NCI-H82 (cell line): ENCODE data around the gene AFMID.
"Not testable (repeated sequence)": the region's sequence is repeated elsewhere in the genome, so short reads cannot be mapped to it uniquely, and the experiment has no call there.

Experiments used
- DNase-seq: peaks from one replicate; lab custom pipeline; 2025; lab: John Stamatoyannopoulos, UW

AFMID gene

DNA sequence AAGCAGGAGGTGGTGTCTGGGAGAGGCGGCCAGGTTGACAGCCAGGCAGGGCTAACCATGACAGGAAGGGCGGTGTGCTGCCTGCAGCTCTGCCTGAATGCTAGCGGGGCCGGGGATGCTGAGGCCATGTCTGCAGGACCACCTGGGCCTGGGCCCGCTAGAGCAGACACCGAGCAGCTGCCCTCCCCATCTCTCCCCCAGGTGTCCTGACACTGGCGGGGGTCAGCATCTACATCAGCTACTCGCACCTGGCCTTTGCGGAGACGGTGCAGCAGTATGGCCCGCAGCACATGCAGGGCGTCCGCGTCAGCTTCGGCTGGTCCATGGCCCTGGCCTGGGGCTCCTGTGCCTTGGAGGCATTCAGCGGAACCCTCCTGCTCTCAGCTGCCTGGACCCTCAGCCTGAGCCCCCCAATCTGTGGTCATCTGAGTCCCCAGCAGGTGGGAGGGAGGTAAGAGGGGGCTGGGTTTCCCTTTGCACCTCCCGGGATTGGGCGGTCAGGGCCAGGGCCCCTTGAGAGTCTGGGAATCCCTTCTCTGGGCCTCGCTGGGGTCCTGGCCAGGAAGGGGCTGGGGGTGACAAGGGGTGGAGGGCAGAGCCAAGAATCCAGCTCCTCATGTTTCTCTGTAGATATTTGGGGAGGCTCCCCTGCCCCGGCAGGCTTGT is 51.8 kb downstream of the AFMID start:
- DNase-seq = no peak

DNA sequence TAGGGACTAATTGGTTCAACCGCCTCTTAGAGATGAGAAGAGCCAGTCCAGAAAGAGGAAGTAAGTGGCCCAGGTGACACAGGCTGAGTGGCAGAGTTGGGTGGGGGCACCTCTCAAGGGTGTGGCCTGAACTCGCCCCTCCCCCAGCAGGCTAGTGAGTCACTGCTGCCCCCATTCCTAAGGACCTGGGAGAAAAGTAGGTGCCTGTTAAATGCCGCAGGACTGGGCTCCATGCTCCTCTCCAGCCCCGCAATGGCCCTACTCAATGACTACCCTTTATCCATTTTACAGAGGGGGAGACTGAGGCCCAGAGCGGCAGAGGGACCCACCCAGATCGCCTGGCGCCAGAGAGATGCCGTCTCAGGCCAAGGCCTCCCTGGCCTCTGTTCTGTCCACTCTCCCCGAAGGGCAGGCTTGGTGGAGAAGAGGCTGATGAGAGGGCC is 52.3 kb downstream of the AFMID start:
- DNase-seq = no peak

DNA sequence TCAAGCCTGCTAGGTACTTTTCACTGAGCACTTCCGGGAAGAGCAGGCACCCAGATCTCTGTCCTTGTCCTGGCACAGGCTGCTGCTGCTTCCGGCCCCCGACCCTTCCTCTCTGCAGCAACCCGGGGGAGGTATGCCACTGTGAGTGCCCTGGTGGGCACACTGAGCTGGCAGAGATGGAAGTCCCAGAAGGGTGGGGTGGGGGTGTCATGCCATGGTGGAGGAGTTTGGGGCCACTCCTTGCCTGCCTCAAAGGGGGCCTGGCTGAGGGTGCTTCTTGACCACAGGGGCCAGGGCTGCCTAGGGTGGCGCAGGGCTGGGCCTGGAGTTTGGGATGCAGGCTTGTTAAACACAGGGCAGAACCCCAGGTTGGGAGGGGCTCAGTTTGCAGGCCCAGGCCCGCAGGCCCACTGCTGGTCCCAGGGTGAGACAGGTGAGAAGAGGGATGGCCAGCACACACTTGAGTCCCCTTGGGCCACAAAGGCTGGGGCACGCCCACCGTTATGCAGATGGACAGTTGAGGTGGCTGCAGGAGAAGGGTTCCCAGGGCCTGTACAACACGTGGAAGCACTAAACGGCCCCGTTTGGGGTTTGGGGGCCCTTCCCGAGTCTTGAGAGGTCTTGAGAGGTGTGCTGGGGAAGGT is 53.0 kb downstream of the AFMID start:
- DNase-seq = no peak

DNA sequence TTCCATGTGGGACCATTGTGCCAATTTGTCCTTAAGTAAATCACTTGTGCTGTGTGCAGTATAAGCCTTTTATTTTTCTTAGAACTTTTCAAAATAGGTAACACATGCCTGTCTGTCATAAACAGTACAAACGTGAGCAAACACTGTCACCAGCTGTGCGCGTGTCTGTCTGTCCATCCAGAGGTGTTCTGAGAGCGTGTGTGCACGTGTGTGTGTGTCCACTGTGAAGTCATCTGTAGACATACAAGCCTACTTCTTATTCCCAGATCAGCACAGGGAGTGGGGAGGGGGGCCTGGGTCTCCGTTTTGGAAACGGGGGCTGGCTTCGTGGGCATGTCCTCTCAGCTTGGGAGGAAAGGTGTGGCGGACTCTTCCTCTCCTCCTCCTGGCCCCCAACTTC is 53.7 kb downstream of the AFMID start:
- DNase-seq = no peak

DNA sequence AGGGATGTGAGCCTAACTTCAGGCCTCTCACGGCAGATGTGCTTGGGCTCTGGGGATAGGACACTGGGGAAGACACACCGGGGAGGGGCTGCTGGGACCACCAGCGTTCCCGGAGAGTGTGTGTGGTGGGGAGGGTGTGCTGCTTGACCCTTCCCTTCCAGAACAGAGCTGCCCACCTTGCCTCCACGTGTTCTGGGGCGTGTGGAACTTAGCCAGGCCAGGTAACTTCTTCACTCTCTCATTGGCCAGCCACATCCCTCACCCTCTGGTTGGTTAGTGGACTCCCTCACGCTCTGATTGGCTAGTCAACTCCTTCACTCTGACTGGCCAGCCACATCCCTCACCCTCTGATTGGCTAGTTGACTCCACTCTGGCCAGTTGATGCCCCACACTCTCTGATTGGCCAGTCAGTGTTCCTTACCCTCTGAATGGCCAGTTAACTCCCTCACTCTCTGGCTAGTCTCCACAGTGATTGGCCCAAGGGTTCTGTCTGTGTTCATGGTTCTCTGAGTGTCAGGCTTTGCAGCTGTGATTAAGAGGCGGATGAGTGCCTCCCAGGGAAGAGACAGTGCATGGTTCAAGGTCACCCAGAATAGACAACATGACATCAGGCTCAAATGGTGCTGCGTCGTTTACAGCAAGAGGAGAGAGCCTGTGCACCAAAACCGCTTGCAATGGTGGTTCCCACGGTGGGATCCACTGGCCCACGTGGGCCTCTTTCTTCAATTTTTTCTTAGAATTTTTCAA is 54.3 kb downstream of the AFMID start:
- DNase-seq = peak; percentile 82

DNA sequence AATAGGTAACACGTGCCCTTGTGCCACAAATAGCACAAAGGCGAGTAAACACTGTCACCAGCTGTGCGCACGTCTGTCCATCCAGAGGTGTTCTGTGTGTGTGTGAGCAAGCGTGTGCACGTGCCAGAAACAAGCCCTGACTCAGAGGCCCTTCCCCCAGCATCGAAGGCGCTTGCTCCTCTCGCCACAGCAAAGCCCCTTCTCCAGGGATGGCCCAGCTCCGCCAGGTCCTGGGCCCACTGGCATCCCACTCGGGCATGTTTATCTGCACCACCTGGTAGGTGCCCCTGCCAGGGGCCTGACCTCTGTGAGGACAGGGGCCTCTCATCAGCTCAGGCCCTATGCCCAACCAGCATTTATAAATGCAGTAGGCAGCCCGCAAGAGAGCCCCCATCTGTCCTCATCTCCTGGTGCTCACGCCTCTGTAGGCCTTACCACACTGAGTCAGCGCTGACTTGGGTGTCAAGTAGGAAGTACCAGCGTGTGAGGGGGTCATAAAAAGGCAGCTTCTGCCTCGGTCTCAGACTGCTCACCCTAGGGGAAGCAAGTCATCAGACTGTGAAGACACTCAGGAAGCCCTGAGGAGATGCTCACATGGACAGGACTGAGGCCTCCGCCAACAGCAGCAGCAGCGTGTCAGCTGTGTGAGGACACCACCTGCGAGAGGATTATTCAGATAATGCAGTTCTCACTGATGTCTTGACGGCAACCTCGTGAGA is 55.0 kb downstream of the AFMID start:
- DNase-seq = peak; percentile 23

DNA sequence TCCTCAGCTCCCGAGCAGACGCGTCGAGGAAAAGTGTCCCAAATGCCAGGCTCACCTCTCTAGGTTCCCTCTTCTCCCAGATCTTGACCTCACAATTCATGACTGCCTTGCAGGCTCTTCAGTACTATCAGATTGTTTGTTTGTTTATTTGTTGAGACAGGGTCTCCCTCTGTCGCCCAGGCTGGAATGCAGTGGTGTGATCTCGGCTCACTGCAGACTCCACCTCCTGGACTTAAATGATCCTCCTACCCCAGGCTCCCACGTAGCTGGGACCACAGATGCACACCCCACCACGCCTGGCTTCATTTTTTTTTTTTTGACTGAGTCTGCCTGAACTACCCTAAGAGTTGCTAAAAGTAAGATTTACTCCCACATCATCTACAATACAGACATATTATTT is 60.1 kb downstream of the AFMID start:
- DNase-seq = no peak

DNA sequence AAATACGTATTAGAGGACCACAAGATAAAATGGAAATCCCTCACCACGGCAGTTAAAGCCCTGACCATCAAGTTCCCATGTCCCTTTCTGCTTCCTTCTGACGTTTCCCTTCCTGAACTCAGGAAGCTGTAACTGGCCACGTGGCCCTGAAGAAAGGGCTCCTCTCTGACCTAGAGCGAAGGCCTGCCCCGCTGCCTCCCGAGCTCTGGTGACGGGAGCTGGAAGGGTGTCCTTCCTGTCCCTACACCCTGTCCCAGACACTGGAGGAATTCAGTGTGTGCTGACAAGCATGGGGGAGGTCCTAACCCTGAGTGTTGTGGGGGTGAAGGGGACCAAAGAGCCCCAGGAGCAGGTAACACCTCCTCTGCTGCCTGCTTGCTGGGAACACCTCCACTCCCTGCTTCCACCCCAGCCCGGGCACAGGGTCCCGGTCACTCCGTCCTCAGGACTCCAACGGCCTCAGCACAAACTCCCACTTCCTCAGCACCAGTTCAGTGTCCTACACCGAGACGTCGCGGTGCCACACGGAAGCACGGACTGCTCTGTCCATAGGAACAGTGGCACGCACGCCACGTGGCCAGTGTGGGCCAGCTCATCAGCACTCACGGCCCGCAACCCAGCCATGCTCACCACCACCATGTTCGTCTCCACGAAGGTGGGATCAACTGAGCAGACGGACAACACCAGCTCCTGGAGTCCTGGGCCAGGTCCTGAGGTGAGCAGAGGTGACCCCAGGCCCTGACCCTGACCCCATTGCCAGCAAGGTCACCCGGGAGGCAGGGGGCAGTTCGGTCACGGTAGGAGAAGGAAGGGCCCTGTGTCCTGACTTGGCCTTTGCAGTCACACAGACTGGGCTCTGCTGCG is 61.1 kb downstream of the AFMID start:
- no peak for DNase-seq

DNA sequence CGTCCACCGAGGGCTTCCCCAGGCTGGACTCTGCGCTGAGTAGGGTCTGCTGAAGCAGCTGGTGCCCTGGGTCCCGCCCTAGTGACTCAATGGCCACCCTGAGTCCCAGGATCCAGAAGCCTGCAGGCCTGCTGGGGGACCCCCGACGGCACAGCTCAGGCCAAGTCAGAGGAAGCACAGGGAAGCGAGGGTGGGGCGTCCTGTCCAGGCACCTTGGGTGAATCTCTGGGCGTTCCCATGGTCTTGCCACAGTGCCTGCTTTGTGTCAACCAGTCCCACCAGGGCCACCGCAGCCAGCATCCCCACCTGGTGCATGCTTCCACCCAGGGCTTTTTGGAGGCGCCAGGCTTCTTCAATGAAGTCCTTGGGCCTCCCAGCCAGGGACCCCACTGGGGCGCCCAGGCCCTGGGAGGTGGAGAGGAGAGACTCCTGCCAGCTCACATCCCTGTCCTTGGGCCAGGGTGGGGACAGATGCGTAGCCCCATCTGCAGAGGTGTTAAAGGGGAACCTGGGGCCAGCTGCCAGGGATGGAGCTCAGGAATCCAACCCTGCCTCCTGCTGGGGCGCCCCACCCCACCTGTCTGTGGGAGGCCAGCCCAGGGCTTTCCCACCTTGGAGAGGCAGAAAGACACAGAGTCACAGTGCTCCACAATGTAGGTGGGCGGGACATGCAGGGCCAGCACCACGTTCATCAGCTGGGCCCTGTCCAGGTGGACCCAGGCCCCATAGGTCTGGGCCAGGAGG is 62.1 kb downstream of the AFMID start:
- DNase-seq = no peak

DNA sequence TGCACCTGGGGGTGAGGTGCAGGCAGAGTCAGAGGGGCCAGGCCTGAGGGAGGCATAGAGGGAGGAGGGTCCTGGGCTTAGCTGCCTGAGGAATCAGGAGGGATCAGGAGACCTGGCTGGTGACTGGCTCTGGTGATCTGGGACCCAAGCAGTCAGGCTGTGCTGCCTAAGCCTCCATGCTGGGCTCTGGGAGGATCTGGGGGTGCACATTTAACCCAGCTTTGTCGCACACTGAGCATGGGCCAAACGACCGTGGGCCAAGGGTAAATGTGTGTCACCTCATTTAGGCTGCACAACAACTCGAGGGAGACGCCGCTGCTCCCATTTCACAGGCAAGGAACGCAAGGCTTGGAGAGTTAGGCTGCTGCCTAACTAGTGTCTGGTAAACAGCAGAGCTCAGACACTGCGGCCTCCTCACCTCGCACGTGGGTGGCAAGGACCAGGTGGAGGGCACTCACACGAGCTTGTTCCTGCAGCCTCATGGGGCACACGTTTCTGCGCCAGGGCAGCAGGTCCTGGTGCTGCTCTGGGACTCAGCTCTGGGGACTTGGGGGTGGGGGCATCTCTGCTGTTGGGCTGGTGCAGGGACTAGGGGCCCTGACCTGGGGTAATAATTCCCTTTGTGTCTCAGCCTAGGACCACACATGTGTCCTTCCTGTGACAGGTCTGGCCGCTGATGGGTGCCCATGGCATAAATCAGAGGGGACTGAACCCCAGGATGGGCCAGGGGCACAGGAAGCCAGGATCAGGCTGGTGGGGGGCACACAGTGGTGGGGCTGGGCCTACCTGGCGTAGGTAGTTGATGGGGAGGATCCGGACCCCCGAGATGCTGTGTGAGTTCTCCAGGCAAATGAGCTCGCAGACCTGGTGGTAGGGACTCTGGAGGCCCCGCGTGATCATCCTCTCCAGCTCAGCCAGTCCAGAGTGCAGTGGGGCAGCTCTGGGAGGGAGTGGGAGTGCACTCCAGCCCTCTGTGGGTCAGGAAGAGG is 63.0 kb downstream of the AFMID start:
- no peak for DNase-seq

DNA sequence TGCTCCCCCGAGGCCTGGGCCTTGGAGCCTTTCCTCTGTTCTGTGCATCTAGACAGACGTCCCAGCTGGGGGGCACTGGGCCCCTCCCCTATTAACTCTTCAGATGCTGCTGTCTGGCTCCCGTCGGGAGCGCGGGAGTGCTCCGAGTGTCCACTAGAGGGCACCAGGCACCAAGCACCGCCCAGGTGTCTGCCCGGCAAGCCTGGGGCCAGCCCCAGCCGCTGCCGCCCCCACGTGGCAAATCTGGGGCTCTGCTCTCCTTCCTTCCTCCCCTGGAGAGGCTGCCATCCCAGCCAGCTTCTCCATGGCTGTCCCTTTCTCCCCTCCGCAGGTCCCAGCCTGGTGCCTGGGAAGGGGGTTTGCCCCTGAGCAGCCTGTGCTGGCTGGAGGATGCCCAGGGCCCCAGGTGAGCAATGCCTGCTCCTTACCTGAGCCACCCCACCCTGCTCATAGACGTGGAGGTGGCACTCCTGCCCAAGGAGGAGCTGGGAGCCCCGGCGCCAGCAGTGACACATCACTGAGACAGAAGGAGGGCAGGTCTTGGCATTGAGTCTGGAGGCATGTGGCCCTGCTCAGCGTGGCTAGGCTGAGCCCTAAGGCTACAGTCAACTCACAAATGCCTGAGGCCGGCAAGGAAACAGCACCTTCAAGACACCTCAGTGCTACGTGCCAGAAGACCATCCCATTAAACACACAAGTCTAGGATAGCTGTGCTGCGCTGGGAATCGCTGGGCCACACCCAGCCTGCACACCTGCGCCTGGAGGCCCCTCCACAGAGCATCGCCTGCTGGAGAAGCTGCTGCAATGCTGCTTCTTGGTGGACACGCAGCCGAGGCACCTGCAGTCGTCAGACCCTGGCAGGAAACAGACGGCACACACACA is 64.0 kb downstream of the AFMID start:
- DNase-seq = peak; percentile 94

DNA sequence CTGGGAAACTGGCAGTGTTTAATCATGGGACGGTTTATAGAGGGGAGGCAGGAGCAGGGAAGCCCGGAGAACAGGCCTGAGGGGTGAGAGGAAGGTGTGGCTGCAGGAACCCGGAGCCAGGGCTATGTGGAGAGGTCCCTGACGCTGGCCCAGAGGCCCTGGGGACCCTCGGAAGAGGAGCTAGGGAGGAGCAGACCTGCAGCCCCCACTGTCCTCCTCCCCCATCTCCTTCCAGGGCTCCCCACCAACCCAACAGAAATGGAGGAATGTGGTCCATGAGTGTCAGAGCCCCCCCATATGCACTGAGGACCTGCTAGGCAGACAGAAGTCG is 64.6 kb downstream of the AFMID start:
- no peak for DNase-seq

DNA sequence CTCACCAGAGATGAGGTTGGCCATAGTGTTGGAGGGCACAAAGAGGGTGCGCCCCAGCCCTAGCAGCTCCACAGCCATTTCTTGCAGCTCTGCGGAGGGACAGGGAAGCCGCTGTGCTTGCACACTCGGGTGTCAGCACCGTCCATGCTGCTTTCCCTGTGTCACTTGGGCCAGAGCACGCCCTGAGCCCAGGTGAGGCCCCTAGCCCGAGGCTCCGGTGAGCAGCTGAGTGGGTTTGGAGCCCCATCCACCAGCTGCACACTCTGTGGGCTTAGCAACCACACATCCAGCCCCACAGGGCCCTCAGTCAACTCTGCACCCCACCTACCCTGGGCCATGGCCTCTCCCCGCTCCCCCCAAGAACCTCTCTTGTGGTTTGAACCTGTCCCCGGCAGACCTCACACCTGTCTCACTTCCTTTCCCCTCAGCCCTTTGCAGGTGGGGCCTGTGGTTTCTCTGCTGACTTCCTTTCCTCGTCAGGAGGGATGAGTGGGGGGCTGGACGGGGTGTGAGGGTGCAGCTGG is 65.0 kb downstream of the AFMID start:
- no peak for DNase-seq

DNA sequence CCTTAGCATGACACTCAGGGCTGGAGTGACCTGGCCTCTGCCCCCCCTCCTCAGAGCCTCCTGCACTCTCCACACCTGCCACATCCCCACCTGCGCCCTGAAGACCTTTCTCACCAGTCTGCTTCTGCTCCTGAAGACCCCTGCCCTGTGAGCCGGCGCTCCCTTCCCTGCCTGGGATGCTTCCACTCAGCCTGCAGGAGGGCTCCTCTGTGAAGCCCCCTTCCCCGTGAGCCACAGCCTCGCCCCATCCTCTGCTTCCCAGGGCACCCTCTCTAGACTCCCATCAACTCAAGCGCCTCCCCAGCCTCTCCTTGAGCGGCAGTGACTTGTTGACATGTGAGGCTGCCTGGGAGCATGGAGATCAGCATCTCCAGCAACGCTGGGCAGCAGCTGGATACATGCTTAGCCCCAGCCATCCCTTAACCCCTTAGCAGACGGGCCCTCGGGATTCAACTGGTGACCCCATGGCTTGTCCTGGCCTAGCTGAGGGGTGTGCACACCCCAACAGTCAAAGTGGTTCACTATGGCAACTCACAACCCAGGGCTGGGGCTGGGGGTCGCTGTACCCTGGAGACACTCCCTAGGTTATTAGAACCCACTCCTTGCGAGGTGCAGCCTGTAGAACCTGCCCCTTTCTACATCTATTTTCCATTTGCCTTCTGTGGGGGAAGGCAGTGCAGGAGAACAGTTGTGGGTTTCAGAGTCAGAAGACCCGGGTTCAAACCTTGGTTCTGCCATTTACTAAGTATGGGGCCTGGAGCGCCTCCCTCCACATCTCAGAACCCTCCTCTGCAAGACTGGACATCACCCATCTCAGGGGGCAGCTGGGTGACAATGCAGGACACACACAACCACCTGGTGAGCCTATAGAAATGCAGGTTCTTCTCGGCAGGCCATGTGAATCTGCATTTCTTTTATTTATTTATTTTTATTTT is 65.8 kb downstream of the AFMID start:
- no peak for DNase-seq

DNA sequence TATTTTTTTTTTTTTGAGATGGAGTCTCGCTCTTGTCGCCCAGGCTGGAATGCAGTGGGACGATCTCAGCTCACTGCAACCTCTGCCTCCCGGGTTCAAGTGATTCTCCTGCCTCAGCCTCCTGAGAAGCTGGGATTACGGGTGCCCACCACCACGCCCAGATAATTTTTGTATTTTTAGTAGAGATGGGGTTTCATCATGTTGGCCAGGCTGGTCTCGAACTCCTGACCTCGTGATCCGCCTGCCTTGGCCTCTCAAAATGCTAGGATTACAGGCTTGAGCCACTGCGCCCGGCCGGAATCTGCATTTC is 66.4 kb downstream of the AFMID start:
- not testable (repeated sequence) for DNase-seq

DNA sequence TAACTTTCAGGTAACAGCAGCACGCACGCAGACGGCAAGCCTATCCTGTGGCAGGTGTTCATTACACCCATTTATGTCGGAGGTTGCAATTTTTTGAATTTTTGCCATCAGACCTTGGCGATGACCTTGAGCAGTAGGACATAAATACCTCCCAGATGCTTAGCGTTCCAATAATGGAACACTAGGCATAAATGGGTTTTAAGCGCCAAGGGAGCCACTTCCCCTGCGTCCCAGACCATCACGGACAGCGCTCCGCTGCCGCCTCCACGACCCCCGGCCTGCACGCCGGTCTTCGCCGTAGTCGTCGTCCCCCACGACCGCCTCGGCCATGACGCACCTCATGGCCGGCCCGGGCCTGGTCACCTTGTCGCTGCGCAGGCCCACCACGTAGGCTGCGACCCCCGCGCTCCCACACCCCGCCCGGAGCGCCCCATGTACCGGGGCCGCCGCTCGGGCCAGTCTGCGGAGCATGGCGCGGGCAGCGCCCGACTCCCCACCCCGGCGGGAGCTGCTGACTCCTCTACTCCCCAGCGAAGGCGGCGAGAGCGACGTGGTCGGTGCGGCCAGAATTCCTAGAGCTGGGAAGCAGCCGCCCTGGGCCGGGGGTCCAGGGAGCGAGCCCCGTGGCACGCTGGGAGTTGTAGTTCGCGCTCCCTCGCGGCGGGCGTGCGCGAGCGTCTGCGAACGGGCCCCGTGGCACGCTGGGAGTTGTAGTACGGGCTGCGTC is 66.9 kb downstream of the AFMID start:
- peak; percentile 94 for DNase-seq
